IPS-18c (cell line): ENCODE results near the gene CALCOCO2.
"Not testable (repeated sequence)": the region's sequence is repeated elsewhere in the genome, so short reads cannot be mapped to it uniquely, and the experiment has no call there.

Source experiments
- H3K4me3 ChIP-seq: 2 replicates; pipeline ENCODE4 v1.7.0; 2013; ENCODE audit warnings: low read depth, mild to moderate bottlenecking, low read length, moderate library complexity; ENCODE audit not compliant: insufficient read depth
- H3K9me3 ChIP-seq: one replicate; pipeline ENCODE4 v1.6.1; 2013; ENCODE audit warnings: mild to moderate bottlenecking, low read length, moderate library complexity; ENCODE audit not compliant: control insufficient read depth, insufficient read depth

The CALCOCO2 gene

GRCh38 chr17:48816774-48817590, 13.9 kb upstream of the CALCOCO2 start, which contains the start of gene TTLL6:
Gene TTLL6 (minus strand): TSS chr17:48817229. CDS start chr17:48817072, 157 bp downstream.
- H3K4me3 ChIP-seq = peak within 1 kb of the TSS; percentile 84
- no peaks in the 10 kb centered on the region for H3K9me3 ChIP-seq

- H3K4me3 ChIP-seq = no peak overlapping the region; the same call in 1 of the 2 replicates
These were observed 12.4 kb upstream of the CALCOCO2 start for GRCh38 chr17:48818361-48818841.

GRCh38 chr17:48819466-48819865, 11.4 kb upstream of the CALCOCO2 start:
- no peak overlapping the region for H3K4me3 ChIP-seq
- no peaks in the 10 kb centered on the region for H3K9me3 ChIP-seq

More at GRCh38 chr17:48818361-48818841, 12.4 kb upstream of the CALCOCO2 start:
- H3K9me3 ChIP-seq = no peaks in the 10 kb centered on the region

- H3K4me3 ChIP-seq, H3K9me3 ChIP-seq: not testable (repeated sequence)
These were observed 9.9 kb upstream of the CALCOCO2 start for GRCh38 chr17:48820936-48821335.

- Histone ChIP-seq H3K4me3 (no peak overlapping the region), H3K9me3 (no peaks in the 10 kb centered on the region)
These were observed 5.1 kb upstream of the CALCOCO2 start for GRCh38 chr17:48825446-48826381.

- peak overlapping the region; percentile 95 for H3K4me3 ChIP-seq
- H3K9me3 ChIP-seq = no peaks in the 10 kb centered on the region
These were observed 681 bp downstream of the CALCOCO2 start for GRCh38 chr17:48831549-48831883.

- Histone ChIP-seq H3K9me3 (no peaks in the 10 kb centered on the region), H3K4me3 (no peak overlapping the region)
These were observed 4.1 kb downstream of the CALCOCO2 start for GRCh38 chr17:48834973-48835372.

GRCh38 chr17:48835971-48836370, 5.1 kb downstream of the CALCOCO2 start:
- Histone ChIP-seq H3K9me3 (no peaks in the 10 kb centered on the region), H3K4me3 (no peak overlapping the region)

GRCh38 chr17:48837458-48837857, 6.6 kb downstream of the CALCOCO2 start:
- H3K9me3 ChIP-seq, H3K4me3 ChIP-seq: not testable (repeated sequence)

GRCh38 chr17:48840441-48840840, 9.6 kb downstream of the CALCOCO2 start:
- Histone ChIP-seq H3K4me3 (no peak overlapping the region), H3K9me3 (no peaks in the 10 kb centered on the region)

- no peaks in the 10 kb centered on the region for H3K9me3 ChIP-seq
- H3K4me3 ChIP-seq = no peak overlapping the region
These were observed 10.6 kb downstream of the CALCOCO2 start for GRCh38 chr17:48841395-48841831.

- H3K9me3 ChIP-seq = no peaks in the 10 kb centered on the region
- H3K4me3 ChIP-seq = no peak overlapping the region
These were observed 11.9 kb downstream of the CALCOCO2 start for GRCh38 chr17:48842746-48843145.

- H3K4me3 ChIP-seq = no peak overlapping the region
- H3K9me3 ChIP-seq = no peaks in the 10 kb centered on the region
These were observed 12.5 kb downstream of the CALCOCO2 start for GRCh38 chr17:48843187-48843900.

GRCh38 chr17:48850792-48851323, 20.0 kb downstream of the CALCOCO2 start:
- Histone ChIP-seq H3K9me3 (no peaks in the 10 kb centered on the region), H3K4me3 (no peak overlapping the region)

- no peaks in the 10 kb centered on the region for H3K9me3 ChIP-seq
- H3K4me3 ChIP-seq = no peak overlapping the region
These were observed 24.1 kb downstream of the CALCOCO2 start for GRCh38 chr17:48854774-48855476.

- no peaks in the 10 kb centered on the region for H3K9me3 ChIP-seq
These were observed 25.4 kb downstream of the CALCOCO2 start for GRCh38 chr17:48856122-48856821.

More at GRCh38 chr17:48856122-48856821, 25.4 kb downstream of the CALCOCO2 start:
- no peak overlapping the region for H3K4me3 ChIP-seq
